Activated T-cell treated with anti-CD3 and anti-CD28 coated beads for 48 hours (primary cell): Measurements from ENCODE around the gene KLF8.

Experiments used
- DNase-seq: peaks from one replicate; pipeline ENCODE4 v3.0.0-alpha.2; 2020; ENCODE audit warnings: low read depth

Gene KLF8

GRCh38 chrX:56309881-56310280, 77.7 kb downstream of the KLF8 start:
- no peak for DNase-seq

- no peak for DNase-seq
Observed at GRCh38 chrX:56310581-56310980, 78.4 kb downstream of the KLF8 start.

GRCh38 chrX:56313308-56313707, 81.2 kb downstream of the KLF8 start:
- DNase-seq, result no peak

GRCh38 chrX:56314334-56314733, 82.2 kb downstream of the KLF8 start:
- no peak for DNase-seq

GRCh38 chrX:56318076-56318475, 85.9 kb downstream of the KLF8 start:
- DNase-seq, result no peak

- DNase-seq, result no peak
Observed at GRCh38 chrX:56319165-56319564, 87.0 kb downstream of the KLF8 start.
